Immature natural killer cell (primary cell): Measurements from ENCODE around the gene CDH4. TPM values are rescaled to one million over a fixed set of nuclear protein-coding genes. Genes with fewer than 3 reads are reported as not detected.

Experiments used
- DNase-seq, 3 donors: peaks; one replicate each; pipeline ENCODE4 v3.0.0; 2022; ENCODE audit warnings: mixed read lengths in 1 of 3
- H3K27ac Mint-ChIP-seq, 6 donors: one replicate each; pipeline ENCODE4 v1.8.0; 2020; ENCODE audit warnings: mixed read lengths in 6 of 6, mild to moderate bottlenecking in 5 of 6, inconsistent platforms in 4 of 6, moderate library complexity in 3 of 6
- H3K27me3 Mint-ChIP-seq, 3 donors: one replicate each; pipeline ENCODE4 v1.8.0; 2020 to 2021; ENCODE audit warnings: low read depth in 3 of 3, mild to moderate bottlenecking in 3 of 3, mixed read lengths in 3 of 3, moderate library complexity in 3 of 3, inconsistent platforms in 1 of 3
- H3K36me3 Mint-ChIP-seq, 3 donors: one replicate each; pipeline ENCODE4 v1.8.0; 2020; ENCODE audit warnings: mixed read lengths in 3 of 3, inconsistent platforms in 2 of 3, mild to moderate bottlenecking in 2 of 3
- H3K4me1 Mint-ChIP-seq, 2 donors: one replicate each; pipeline ENCODE4 v1.8.0; 2020; ENCODE audit warnings: inconsistent platforms in 2 of 2, mild to moderate bottlenecking in 2 of 2, mixed read lengths in 2 of 2, moderate library complexity in 1 of 2
- H3K4me3 Mint-ChIP-seq, 5 donors: one replicate each; pipeline ENCODE4 v1.8.0; 2020; ENCODE audit warnings: mild to moderate bottlenecking in 5 of 5, mixed read lengths in 5 of 5, inconsistent platforms in 3 of 5, moderate library complexity in 3 of 5
- H3K9me3 Mint-ChIP-seq, 6 donors: one replicate each; pipeline ENCODE4 v1.8.0; 2020; ENCODE audit warnings: mild to moderate bottlenecking in 6 of 6, mixed read lengths in 6 of 6, inconsistent platforms in 4 of 6, moderate library complexity in 3 of 6
- polyA plus RNA-seq, 3 donors: library from polyadenylated mRNA; unstranded; fragments of 300-500 nt; fragmentation: Illumina TruSeq; gene quantifications; one replicate each; pipeline ENCODE4 v1.2.3, GENCODE V29; 2021

Gene CDH4
- polyA plus RNA-seq, 3 donors from 2014 or later, result not detected

DNA sequence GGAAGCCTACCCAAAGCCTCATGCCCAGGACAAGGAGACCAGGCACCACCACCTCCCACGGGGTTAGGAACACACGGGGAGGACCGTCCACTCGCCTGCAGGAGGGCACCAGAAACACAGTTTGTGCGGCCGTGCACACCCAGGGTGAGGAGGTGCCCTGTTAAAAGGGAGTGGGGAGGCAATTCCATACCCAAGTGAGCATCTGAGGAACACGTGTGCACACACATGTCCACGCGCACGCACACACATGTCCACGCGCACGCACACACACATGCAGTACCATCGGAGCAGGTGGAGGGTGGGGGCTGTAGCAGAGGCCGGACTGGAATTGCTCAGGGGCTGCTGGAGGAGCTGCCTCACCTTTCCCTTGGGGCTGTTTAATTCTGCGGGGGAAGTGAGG lies 554.3 kb downstream of the CDH4 start:
- H3K27me3 Mint-ChIP-seq, result peaks cover 0 to 5% (median 3%) of the 10 kb centered on the region in 3 donors
- H3K4me3 Mint-ChIP-seq, result no peak overlapping the region
- no peaks in the 10 kb centered on the region for H3K9me3 Mint-ChIP-seq
- DNase-seq, result no peak
- H3K4me1 Mint-ChIP-seq, result no peaks in the 10 kb centered on the region
- no peak overlapping the region for H3K27ac Mint-ChIP-seq
- no peaks in the 10 kb centered on the region for H3K36me3 Mint-ChIP-seq

DNA sequence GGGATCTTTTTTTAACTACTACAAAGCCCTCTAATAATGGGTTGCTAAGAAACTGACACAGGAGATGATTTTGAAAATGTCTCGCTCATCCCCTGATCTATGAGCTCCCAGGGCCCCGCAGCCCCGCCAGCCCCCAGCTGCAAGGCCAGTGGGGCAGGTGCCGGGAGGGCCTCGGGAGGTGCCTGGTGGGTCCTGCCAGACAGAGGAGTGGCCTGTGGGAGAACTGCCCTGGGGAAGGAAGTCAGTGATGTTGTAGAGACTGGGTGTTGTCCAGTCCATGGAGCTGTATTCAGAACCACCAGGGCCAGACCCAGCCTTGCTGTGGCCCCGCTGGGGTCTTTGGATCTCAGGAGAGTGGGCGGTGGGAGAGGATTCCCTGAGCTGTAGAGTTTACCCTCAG lies 554.9 kb downstream of the CDH4 start:
- no peaks in the 10 kb centered on the region for H3K36me3 Mint-ChIP-seq
- no peaks in the 10 kb centered on the region for H3K4me1 Mint-ChIP-seq
- H3K27ac Mint-ChIP-seq, result no peak overlapping the region
- no peaks in the 10 kb centered on the region for H3K9me3 Mint-ChIP-seq
- H3K4me3 Mint-ChIP-seq, result no peak overlapping the region
- peaks cover 0 to 5% (median 3%) of the 10 kb centered on the region in 3 donors for H3K27me3 Mint-ChIP-seq
- DNase-seq, result no peak

DNA sequence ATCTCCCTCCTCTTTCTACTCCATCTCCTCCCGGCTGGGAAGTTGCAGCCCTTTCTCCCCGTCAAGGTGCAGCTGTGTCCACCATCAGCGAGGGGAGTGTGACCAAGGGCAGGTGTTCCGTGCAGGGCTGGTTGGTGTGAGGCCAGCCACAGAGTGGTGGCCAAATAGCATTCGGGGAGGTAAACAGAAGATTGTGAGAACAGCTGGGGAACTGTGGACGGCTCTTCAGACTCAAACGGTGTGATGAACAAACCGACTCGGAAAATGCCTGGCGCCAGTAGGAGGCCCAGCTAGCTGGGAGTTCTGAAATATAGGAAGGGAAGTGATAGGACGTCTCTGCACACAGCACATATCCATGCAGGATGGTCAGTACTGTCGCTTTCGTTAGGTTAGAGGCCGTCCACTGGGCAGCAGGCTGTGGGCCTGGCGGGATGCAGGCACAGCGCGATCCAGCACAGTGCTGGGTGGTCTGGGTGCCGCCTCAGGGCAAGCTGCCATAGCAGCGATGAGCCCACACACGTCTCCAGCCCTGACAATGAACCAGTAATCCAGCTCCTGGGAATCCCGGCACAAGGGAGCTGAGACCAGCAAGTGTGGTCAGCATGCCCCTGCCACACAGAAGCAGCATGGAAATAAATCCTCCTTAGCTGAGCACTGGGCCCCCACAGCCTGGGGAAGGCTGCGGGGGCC lies 555.6 kb downstream of the CDH4 start:
- Mint-ChIP-seq H3K4me3 (no peak overlapping the region), H3K4me1 (no peaks in the 10 kb centered on the region), H3K27me3 (peaks cover 0 to 6% (median 3%) of the 10 kb centered on the region in 3 donors), H3K9me3 (no peaks in the 10 kb centered on the region), H3K27ac (no peak overlapping the region), H3K36me3 (no peaks in the 10 kb centered on the region)
- DNase-seq, result no peak

DNA sequence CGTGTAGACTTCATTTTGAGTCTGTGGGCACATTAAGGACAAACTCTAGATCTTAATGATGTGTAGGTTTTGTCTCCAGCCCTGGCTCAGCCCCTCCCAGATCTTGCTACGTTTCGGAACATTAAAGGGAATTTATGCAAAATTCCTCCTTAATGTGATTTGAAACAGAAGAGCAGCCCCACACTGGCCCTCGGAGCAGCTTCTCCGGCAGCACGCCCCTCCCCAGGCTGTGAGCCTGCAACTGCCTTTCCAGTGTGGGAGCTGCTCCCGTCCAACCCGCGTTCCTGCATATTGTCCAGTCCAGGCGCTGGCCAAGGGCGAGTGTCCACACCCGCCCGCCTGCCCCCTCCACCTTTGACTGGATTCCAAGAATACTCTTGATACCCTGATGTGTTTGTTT lies 556.4 kb downstream of the CDH4 start:
- Mint-ChIP-seq H3K4me3 (no peak overlapping the region), H3K27me3 (peaks cover 0 to 8% (median 7%) of the 10 kb centered on the region in 3 donors), H3K4me1 (no peaks in the 10 kb centered on the region), H3K27ac (no peak overlapping the region), H3K36me3 (no peaks in the 10 kb centered on the region), H3K9me3 (no peaks in the 10 kb centered on the region)
- DNase-seq, result no peak

DNA sequence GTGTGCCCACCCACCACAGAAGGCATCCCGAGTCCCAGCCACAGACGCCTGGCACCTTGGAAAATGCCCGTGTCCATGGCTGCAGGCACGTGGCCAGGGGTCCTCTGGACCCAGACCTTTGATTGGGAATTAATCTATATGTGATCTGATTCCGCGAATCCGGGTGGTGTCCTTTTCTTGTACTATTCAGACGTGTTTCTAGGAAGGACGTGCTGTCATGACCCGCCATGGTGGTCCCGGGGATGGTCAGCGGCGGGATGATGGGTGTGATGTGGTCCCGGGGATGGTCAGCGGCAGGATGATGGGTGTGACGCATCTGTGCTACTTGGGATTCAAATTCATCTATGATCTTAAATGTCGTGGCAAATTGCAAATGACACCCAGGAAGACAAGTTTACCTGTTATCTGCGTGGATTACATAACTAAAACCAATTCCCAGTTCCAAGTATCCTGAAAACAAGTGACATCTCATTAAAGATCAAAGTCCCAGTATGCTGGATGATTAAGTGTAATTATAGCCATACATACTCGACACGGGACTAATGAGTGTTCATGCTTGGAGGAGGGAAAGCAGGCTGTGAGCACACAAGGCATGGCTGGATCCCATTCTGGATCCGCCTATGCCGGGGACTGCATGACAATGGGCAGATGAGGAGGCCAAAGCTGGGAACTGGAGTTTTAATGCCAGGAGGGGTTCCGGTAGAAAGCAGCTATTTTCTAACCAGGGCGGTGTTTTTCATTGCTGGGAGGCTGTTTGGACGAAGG lies 557.1 kb downstream of the CDH4 start:
- Mint-ChIP-seq H3K9me3 (no peaks in the 10 kb centered on the region), H3K4me1 (no peaks in the 10 kb centered on the region), H3K36me3 (no peaks in the 10 kb centered on the region), H3K27ac (no peak overlapping the region), H3K27me3 (peaks cover 0 to 8% (median 7%) of the 10 kb centered on the region in 3 donors), H3K4me3 (no peak overlapping the region)
- no peak for DNase-seq

DNA sequence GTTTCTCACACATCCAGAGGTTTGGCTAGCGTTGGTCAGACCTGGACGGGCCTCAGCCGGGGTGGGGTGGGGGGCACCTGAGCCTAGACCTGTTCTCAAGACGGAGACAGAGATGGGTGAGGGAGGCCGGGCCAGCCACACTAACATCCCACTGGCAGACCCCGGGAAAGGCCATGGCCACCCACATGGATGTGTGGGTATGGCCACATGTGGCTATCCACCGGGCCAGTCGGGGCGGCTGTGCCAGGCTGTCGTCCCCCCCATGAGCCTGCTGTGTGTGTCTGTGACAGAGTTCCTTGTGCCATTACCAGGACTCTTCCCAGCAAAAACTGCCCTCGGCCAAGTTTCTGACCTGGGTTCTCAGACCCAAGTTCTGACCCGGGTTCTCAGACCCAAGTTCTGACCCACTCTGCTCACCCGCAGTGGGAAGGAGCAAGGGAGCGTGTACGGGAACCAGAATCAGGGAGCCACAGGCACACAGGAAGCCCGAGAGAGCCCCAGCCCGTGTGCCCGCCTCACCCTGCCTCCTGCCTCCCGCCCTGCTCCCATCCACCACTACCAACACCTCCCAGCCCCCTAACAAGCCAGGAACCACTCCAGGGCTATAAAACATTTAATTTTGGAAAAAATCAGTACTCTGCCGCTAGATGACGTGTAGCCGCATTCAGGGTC lies 558.1 kb downstream of the CDH4 start:
- Mint-ChIP-seq H3K9me3 (no peaks in the 10 kb centered on the region), H3K4me3 (no peak overlapping the region), H3K36me3 (no peaks in the 10 kb centered on the region), H3K27ac (no peak overlapping the region), H3K27me3 (peaks cover 0 to 8% (median 7%) of the 10 kb centered on the region in 3 donors), H3K4me1 (no peaks in the 10 kb centered on the region)
- DNase-seq, result no peak

DNA sequence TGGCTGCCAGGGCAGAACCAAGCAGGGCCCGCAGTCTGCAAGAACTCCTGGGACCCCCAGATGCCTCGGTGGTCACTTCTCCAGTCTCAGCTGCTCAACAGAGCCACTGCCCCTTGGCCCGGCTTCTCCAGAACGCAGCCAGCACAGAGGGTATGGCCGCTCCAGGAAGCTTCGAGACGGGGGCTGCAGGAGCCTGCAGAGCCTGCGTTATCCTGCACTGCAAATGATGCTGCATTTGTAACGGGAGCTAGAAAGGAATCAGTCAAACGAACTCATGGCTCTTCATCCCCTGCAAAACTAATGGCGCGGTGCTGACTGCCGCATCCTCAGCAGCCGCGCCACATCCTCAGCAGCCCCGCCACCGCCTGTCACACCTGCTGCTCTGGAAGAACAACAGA lies 558.7 kb downstream of the CDH4 start:
- H3K4me3 Mint-ChIP-seq, result no peak overlapping the region
- H3K36me3 Mint-ChIP-seq, result no peaks in the 10 kb centered on the region
- no peak for DNase-seq
- peaks cover 0 to 8% (median 7%) of the 10 kb centered on the region in 3 donors for H3K27me3 Mint-ChIP-seq
- no peaks in the 10 kb centered on the region for H3K4me1 Mint-ChIP-seq
- no peaks in the 10 kb centered on the region for H3K9me3 Mint-ChIP-seq
- H3K27ac Mint-ChIP-seq, result no peak overlapping the region

DNA sequence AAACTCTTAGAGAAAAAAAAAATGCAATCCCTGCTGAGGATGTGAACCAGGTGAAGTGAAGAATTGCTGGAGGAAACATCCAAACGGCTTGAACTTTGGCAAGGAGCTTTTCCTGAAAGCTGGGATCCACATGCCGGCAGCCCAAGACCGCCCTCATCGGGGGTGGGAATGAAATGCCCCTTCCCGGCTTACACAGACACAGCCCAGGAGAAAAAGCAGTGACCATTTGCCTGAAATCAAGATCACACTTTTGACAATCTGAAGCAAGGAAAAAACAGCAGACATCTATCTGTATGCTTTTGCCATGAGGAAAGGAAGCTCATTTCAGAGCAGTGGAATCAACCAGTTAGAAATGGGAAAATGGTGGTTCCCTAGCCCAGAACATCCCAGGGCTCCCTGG lies 559.1 kb downstream of the CDH4 start:
- Mint-ChIP-seq H3K27me3 (peaks cover 0 to 8% (median 7%) of the 10 kb centered on the region in 3 donors), H3K9me3 (no peaks in the 10 kb centered on the region), H3K4me3 (no peak overlapping the region), H3K27ac (no peak overlapping the region), H3K36me3 (no peaks in the 10 kb centered on the region), H3K4me1 (no peaks in the 10 kb centered on the region)
- no peak for DNase-seq

DNA sequence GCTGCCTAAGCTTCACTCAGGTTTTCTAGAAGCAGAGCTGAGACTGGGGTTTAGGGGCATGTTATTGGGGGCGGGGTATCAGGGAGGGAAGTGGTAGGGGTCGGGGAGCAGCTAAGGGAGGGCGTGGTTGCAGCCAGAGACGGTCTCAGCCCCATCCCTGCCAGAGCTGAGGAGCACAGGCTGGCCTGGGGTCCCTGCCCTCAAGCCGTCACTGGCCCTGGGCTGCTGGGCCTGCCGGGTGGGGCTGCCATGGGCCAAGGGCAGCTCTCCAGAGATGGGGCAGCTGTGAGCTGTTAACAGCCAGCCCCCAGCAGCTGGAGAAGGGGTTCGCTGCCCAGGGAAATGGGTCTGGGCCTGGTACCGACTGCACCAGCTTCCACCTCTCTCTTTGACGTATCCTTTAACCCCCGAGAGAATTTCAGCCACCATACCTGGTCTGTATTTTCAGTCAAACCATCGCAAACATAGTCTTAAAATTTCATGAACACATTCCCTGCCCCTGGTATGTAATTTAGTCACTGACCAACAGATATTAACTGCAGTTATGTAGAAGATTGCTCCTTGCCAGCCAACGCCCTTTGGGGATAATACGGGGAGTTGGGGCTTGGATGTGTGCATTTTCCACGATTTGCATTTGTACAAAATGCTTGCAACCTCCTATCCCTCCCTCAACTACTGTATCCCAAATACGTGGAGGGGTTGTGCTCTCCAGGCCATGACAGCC lies 560.2 kb downstream of the CDH4 start:
- Mint-ChIP-seq H3K27me3 (peaks cover 0 to 8% (median 7%) of the 10 kb centered on the region in 3 donors), H3K4me1 (no peaks in the 10 kb centered on the region), H3K36me3 (no peaks in the 10 kb centered on the region), H3K4me3 (no peak overlapping the region), H3K27ac (no peak overlapping the region), H3K9me3 (no peaks in the 10 kb centered on the region)
- DNase-seq, result no peak

DNA sequence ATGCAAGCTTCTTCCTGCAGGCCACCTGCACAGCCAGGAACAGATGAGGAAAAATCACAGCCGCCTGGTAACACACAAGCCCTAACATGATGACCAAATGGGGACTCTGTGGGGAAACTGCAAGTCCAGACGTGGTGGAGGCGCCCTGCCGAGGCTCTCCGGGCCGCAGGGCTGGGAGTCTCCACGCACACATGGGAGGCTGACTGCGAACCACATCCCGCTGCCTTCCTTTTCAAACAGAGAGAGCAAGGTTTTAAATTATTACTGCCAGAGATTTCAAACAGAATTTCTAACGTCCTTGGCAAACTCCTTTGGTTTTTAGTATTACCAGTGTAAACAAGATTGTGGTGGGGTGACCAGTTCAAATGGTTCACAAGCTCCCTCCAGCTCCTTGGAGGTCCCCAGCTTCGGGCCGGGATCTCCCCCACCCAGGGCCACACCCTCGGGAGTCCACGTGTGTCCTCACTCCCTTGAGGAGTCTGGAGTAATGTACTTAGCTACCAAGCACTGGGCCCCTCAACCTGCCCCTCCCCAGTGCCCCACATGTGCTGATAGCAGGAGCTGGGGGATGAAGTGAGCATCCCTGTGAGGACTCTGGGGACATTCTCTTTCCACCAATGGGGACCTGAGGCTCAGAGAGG lies 560.9 kb downstream of the CDH4 start:
- Mint-ChIP-seq H3K27me3 (peaks cover 0 to 8% (median 7%) of the 10 kb centered on the region in 3 donors), H3K9me3 (no peaks in the 10 kb centered on the region), H3K4me3 (no peak overlapping the region), H3K27ac (no peak overlapping the region), H3K36me3 (no peaks in the 10 kb centered on the region), H3K4me1 (no peaks in the 10 kb centered on the region)
- DNase-seq, result no peak

DNA sequence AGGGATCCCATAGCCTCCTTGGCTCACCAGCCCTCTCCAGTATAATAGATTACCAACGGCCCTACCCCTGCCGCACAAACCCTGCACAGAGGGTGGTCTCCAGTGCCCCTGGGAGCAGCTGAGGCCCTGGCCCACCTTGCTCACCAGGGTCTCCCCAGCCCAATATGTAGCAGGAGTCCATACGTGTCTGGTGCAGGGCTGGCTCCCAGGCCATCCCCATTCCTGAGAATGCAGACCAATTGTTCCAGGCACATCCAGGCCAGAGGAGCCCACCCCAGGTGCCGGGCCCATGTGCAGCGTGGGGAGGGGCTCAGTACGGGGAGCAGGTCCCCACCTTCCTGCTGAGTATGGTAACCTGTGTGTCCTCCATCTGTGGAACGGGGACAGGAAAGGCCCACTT lies 561.7 kb downstream of the CDH4 start:
- H3K36me3 Mint-ChIP-seq, result no peaks in the 10 kb centered on the region
- DNase-seq, result no peak
- H3K27ac Mint-ChIP-seq, result no peak overlapping the region

DNA sequence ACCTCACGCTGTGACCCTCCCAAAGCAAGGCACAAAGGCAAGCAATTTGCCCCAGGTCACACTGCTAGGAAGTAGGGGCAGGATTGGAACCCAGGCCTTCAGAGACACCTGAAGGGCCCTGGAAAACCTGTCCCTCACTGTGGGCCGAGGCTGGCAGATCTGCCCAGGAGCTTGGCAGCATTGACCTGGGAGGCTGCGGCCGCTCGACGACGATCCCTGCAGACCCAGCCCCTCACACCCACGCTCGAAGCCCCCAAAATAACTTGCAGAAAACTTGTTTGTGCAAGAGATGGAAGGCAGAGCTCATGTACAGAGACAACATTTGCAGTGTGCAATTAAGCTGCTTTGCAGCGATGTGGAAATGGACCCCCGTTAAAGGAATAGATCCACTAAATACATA lies 562.2 kb downstream of the CDH4 start:
- H3K4me1 Mint-ChIP-seq, result no peaks in the 10 kb centered on the region
- no peak for DNase-seq
- no peak overlapping the region for H3K27ac Mint-ChIP-seq
- H3K36me3 Mint-ChIP-seq, result no peaks in the 10 kb centered on the region
- H3K4me3 Mint-ChIP-seq, result no peak overlapping the region
- H3K27me3 Mint-ChIP-seq, result peaks cover 0 to 7% (median 6%) of the 10 kb centered on the region in 3 donors
- no peaks in the 10 kb centered on the region for H3K9me3 Mint-ChIP-seq

More for the DNA sequence above, 561.7 kb downstream of the CDH4 start:
- H3K9me3 Mint-ChIP-seq, result no peaks in the 10 kb centered on the region
- H3K27me3 Mint-ChIP-seq, result peaks cover 0 to 7% (median 6%) of the 10 kb centered on the region in 3 donors
- H3K4me3 Mint-ChIP-seq, result no peak overlapping the region
- no peaks in the 10 kb centered on the region for H3K4me1 Mint-ChIP-seq

DNA sequence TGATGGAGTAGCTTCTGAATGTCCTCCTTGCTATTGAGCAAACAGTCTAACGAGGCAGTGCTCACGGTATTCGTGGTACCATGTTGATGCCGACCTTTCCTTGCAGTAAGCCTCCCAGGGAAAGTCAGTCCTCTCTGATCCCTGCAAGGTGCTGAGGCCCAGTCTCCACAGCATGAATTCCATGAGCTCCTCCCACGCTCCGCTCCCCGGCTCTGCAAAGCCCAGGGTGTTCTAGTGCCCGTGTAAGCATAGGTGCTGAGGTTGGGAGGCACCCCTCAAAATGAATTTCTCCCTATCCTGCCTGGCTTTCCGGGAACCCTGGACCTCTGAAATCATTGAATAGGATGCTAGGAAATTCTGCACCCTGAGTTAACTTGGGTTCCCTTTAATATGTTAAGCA lies 562.7 kb downstream of the CDH4 start:
- no peak for DNase-seq
- no peaks in the 10 kb centered on the region for H3K36me3 Mint-ChIP-seq
- no peaks in the 10 kb centered on the region for H3K4me1 Mint-ChIP-seq
- no peak overlapping the region for H3K27ac Mint-ChIP-seq
- no peak overlapping the region for H3K4me3 Mint-ChIP-seq
- no peaks in the 10 kb centered on the region for H3K9me3 Mint-ChIP-seq
- peaks cover 0 to 7% (median 6%) of the 10 kb centered on the region in 3 donors for H3K27me3 Mint-ChIP-seq
